GM23248 (cell line): Measurements from ENCODE around the gene RXRA.

ENCODE experiments used
- EZH2 ChIP-seq: fragments of 200-600 bp; sonication (generic); IDR thresholded peaks from 2 replicates; pipeline ENCODE4 v1.6.1; 2018; ENCODE audit warnings: antibody characterized with exemption, mild to moderate bottlenecking; ENCODE audit not compliant: insufficient read depth, poor library complexity, severe bottlenecking
- EZH2phosphoT487 ChIP-seq: fragments of 200-600 bp; sonication (generic); IDR thresholded peaks from 2 replicates; pipeline ENCODE4 v1.6.1; 2018; ENCODE audit warnings: antibody characterized with exemption, moderate library complexity, mild to moderate bottlenecking, low read depth; ENCODE audit not compliant: insufficient read depth

DNA sequence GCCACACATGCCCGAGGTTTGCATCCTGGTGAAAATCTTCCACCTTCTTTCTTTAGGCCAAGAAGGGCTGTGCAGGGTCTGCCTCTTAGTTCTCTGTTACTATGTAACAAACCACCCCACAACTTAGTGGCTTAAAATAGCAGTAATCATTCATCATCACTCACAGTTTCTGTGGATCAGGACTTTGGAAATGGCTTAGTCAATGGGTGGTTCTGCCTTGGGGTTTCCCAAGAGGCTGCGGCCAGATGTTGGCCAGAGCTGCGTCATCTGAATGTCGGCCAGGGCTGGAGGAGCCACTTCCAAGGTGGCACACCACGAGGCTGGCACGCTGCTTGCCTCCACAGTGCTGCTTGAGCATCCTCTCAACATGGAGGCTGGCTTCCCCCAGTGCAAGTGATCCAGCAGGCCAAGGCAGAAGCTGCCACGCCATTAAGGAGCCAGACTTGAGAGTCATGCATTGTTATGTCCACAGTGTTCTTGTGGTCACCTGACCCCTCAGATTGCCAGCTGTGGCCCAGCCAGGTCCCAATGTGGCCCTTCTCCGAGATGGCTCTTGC lies 135.2 kb downstream of the RXRA start:
- TF ChIP-seq EZH2: no peak
- no peak for TF ChIP-seq EZH2phosphoT487
